GM21619 (cell line): Measurements from ENCODE around the gene SSX3.
"Not testable (repeated sequence)": the region's sequence is repeated elsewhere in the genome, so short reads cannot be mapped to it uniquely, and the experiment has no call there.

ENCODE experiments used
- ATAC-seq: cut with Tn5 transposase; IDR thresholded peaks from one replicate; pipeline ENCODE4 v1.9.1; 2021; ENCODE audit not compliant: unreplicated experiment

Gene SSX3

GRCh38 chrX:48356315-48357094 is at the start of gene SSX3:
SSX3 (minus strand) TSS chrX:48356703; CDS start chrX:48355249, 1,454 bp downstream.
- ATAC-seq: not testable (repeated sequence)

GRCh38 chrX:48397825-48398224 is 41.3 kb upstream of the SSX3 start:
- not testable (repeated sequence) for ATAC-seq

- not testable (repeated sequence) for ATAC-seq
Observed at GRCh38 chrX:48396931-48397330, 40.4 kb upstream of the SSX3 start.

GRCh38 chrX:48383239-48383638 is 26.7 kb upstream of the SSX3 start, which contains the start of gene SSX4:
SSX4 (plus strand) TSS chrX:48383539; CDS start chrX:48384054, 515 bp downstream.
- not testable (repeated sequence) for ATAC-seq

GRCh38 chrX:48370408-48370807 is 13.9 kb upstream of the SSX3 start:
- not testable (repeated sequence) for ATAC-seq

- not testable (repeated sequence) for ATAC-seq
Observed at GRCh38 chrX:48367717-48368408, 11.4 kb upstream of the SSX3 start.

GRCh38 chrX:48359281-48359680 is 2.8 kb upstream of the SSX3 start:
- ATAC-seq: not testable (repeated sequence)

- no peak for ATAC-seq
Observed at GRCh38 chrX:48357681-48358080, 1.2 kb upstream of the SSX3 start.

GRCh38 chrX:48346059-48346458 is 10.4 kb downstream of the SSX3 start:
- not testable (repeated sequence) for ATAC-seq

GRCh38 chrX:48313996-48314395 is 42.5 kb downstream of the SSX3 start:
- ATAC-seq: not testable (repeated sequence)

- ATAC-seq: no peak
Observed at GRCh38 chrX:48306175-48306574, 50.3 kb downstream of the SSX3 start.
